GM19035 (cell line): ENCODE results near the gene PFN1.

Experiments
- ATAC-seq: cut with Tn5 transposase; IDR thresholded peaks from one replicate; pipeline ENCODE4 v1.9.1; 2021; ENCODE audit not compliant: unreplicated experiment

PFN1 gene

DNA sequence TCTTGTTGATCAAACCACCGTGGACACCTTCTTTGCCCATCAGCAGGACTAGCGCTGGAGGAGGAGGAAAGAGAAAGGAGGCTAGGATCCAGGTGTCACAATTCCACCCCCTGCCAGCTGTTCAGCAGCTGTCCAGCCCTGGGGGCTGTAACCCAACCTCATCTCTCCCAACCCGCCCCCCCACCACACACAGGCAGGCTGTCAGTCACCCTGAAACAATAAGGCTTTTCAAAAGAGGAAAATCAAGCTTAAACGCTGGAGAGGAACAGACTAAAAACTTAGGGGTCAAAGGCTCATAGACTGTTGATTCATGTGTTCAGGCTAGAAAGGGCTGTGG lies 2.4 kb downstream of the PFN1 start:
- ATAC-seq: no peak

GRCh38 chr17:4945176-4945943 lies 3.0 kb downstream of the PFN1 start:
- ATAC-seq: no peak

- ATAC-seq: no peak
These were observed 3.7 kb downstream of the PFN1 start for GRCh38 chr17:4944554-4945175.

GRCh38 chr17:4944163-4944553 lies 4.2 kb downstream of the PFN1 start:
- no peak for ATAC-seq

DNA sequence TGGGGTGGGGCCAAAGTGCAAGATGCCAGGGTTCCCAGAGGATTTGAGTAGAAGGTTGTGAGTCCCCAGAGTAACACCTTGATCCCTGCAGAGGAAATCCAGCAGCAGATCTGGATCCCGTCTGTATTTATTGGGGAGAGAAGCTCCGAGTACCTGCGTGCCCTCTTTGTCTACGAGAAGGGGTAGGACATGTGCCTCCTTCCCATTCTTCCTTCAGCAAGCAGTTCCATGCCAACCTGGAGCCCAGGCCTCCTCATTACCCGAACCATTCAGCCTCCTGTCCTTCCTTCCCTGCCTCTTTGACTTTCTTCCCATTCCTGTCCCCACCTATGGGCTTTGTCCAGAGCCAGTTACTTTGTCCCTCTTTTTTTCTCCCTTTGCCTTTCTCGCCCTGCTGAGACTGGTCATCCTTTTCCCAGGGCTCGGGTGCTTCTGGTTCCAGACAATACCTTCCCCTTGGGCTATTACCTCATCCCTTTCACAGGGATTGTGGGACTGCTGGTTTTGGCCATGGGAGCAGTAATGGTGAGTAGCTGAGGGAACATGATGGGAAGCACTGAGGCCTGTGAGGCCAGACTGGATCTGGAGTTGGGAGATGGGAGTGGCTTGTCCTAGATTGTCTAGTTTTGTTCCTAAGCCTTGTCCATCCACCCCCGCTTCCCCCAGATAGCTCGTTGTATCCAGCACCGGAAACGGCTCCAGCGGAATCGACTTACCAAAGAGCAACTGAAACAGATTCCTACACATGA lies 5.4 kb downstream of the PFN1 start:
- no peak for ATAC-seq

GRCh38 chr17:4941319-4941610 lies 7.1 kb downstream of the PFN1 start:
- no peak for ATAC-seq

- no peak for ATAC-seq
These were observed 7.6 kb downstream of the PFN1 start for GRCh38 chr17:4940555-4941318.

GRCh38 chr17:4939796-4940554 lies 8.4 kb downstream of the PFN1 start, which contains the start of the genes RNF167 and SLC25A11:
TSS of gene RNF167 (plus strand) at chr17:4940268. CDS start at chr17:4940910, 642 bp downstream.
TSS of gene SLC25A11 (minus strand) at chr17:4940046. CDS start at chr17:4939910, 136 bp downstream.
- peak; percentile 81 for ATAC-seq

DNA sequence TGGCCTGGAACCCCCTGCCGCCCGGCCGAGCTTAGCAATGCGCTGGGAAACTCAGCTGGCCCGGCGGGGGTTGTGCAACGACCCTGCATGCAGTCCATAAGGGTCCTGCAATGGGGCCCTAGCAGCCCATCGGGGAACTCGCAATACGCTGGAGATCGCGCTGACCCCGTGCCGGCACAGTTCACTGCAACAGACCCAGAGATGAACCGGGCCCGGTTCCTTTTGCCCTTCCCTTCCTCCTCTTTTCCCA lies 8.9 kb downstream of the PFN1 start:
- no peak for ATAC-seq

- ATAC-seq: no peak
These were observed 9.4 kb downstream of the PFN1 start for GRCh38 chr17:4938688-4939545.

DNA sequence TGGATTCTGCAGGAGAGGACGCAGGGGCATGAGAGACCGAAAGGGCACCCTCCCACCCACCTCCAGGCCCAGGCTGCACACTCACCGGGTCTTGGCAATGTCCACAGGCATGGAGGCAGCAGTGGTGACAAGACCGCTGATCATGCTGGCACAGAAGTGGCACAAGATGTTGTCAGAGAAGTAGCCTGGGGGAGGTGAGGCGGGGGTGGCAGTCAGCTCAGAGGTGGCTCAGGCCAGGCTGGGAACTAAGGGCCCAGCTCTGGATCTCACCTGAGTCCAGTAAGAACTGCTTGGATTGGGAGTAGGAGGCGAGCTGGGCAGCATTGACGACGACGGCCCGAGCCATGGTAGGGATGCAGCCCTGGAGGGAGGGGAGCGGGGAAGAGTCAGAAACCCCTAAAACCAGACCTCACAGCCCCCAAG lies 10.2 kb downstream of the PFN1 start:
- no peak for ATAC-seq

GRCh38 chr17:4937553-4937952 lies 10.8 kb downstream of the PFN1 start:
- ATAC-seq: no peak

DNA sequence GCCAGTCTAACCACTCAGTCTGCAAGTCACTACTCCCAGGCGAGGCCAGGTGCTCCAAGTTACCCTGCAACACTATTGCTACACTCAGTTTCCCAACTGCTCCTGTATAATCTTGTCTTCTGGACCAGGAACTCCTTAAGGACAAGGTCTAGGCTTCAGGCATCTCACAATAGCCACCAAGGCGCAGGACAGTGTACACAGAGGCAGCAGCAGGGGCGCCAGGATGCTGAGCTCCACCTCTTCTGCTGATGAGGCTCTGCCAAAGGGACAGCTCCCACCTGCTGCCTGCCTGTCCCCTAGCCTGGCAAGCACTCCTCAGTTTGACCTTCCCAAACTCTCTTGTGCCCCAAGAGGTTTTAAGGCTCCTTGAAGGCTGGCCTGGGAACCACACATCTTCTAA lies 11.9 kb downstream of the PFN1 start:
- no peak for ATAC-seq

- no peak for ATAC-seq
These were observed 12.7 kb downstream of the PFN1 start for GRCh38 chr17:4935650-4936049.

DNA sequence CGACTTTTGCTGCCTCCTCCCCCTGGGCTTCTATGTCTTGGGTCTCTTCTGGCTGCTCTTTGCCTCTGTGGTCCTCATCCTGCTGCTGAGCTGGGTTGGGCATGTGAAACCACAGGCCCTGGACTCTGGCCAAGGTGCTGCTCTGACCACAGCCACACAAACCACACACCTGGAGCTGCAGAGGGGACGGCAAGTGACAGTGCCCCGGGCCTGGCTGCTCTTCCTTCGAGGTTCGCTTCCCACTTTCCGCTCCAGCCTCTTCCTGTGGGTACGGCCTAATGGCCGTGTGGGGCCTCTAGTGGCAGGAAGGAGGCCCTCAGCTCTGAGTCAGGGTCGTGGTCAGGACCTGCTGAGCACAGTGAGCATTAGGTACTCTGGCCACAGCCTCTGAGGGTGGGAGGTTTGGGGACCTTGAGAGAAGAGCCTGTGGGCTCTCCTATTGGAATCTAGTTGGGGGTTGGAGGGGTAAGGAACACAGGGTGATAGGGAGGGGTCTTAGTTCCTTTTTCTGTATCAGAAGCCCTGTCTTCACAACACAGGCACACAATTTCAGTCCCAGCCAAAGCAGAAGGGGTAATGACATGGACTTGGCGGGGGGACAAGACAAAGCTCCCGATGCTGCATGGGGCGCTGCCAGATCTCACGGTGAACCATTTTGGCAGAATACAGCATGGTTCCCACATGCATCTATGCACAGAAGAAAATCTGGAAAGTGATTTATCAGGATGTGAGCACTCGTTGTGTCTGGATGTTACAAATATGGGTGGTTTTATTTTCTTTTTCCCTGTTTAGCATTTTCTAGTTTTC lies 14.0 kb downstream of the PFN1 start:
- no peak for ATAC-seq

DNA sequence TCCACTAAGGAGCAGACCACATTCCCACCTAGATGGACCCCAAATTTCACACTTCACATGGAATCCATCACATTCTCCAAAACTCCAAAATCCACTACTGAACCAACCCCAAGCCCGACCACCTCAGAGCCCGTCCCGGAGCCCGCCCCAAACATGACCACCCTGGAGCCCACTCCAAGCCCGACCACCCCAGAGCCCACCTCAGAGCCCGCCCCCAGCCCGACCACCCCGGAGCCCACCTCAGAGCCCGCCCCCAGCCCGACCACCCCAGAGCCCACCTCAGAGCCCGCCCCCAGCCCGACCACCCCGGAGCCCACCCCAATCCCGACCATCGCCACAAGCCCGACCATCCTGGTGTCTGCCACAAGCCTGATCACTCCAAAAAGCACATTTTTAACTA lies 14.7 kb downstream of the PFN1 start:
- ATAC-seq: no peak

- ATAC-seq: no peak
These were observed 15.6 kb downstream of the PFN1 start for GRCh38 chr17:4932756-4933155.

DNA sequence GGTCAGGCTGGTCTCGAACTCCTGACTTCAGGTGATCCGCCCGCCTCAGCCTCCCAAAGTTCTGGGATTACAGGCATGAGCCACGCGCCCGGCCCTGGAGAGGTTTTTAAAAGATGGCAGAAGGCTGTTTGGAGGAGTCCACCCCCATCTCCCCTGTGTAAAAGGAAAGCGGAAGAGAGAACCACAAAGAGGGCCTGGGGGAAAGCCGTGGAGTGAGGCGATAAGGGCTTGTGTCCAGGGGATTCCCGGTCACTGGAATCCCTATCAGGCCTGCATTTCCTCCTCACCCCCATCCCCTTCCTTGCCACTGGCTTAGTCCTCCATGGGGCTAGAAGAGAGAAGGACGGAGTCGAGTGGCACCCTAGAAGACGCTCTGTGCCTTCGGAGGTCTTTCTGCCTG lies 16.4 kb downstream of the PFN1 start, which contains the start of gene GP1BA:
Gene GP1BA (plus strand): TSS at position 315 of the 400 bp plus-strand sequence. CDS start 328 bp downstream, outside the sequence.
- ATAC-seq: no peak

GRCh38 chr17:4928881-4929280 lies 19.4 kb downstream of the PFN1 start:
- ATAC-seq: no peak
